ENCODE results near the gene RNF166.

The RNF166 gene

GRCh38 chr16:88647178-88648070 lies 58.8 kb downstream of the RNF166 start:
- no peak for DNase-seq (ENCODE audit: low read depth in 2 of 2)
- TF ChIP-seq CTCF (IDR thresholded peaks at IDR 0.05; ENCODE audit: low read depth, low read length), result no peak
- no peak overlapping the region for H3K4me3 ChIP-seq (replicated peaks in 1 of 2; ENCODE audit: low read depth in 2 of 2, low read length in 2 of 2)
